ENCODE data around the gene PCTP. TPM values are rescaled to one million over a fixed set of nuclear protein-coding genes. Genes with fewer than 3 reads are reported as not detected.

Gene PCTP
- 1 to 10 TPM; 6.9 to 7.2 TPM for total RNA-seq

DNA sequence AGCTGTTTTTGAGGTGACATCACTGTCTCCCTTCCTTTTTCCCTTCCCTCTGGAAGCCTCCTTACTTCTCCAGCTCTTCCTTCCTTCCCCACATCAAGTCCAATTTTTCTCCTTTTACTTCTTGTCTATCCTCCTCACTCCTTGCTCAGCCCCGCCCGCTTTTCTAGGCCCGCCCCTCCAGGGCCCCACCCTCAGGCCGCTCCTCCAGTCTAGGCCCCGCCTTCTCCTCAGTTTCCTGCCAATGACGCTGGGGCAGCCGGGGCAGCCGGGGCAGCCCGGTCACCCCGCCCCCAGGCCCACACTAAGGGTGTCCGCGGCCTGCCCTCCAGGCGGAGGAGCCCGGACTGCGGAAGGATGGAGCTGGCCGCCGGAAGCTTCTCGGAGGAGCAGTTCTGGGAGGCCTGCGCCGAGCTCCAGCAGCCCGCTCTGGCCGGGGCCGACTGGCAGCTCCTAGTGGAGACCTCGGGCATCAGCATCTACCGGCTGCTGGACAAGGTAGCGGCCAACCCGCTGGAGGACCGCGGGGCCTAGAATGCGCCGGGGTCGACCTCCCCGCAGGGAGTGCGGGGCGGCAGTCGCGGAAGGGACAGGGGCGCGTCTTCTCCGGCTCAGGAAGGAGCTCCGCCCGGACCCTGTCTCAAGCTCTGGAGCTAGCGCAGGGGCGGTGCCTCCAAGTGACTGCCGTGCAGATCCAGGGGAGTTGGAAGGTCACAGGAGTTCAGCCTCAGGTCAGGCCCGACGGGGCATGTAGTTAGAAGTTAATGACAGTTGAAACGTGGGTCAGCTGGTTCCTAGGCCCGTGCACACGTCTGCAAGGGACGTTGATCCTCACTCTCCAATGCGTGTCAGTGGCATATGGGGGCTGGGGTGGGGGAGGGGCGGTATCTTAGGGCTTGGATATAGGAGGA, at the start of gene PCTP:
TSS of gene PCTP (plus strand) at position 302 of the 908 bp plus-strand sequence. CDS start at position 355, 53 bp downstream.
- CTCF ChIA-PET = interaction anchor here (0.7 to 2.9 kb wide), 4 partner anchors 10 to 15 kb away, joined by 3 to 30 read pairs (median 4); no protein-coding TSS in a partner anchor
- Mint-ChIP-seq H3K27me3 (peaks cover 32% of the 10 kb centered on the region), H3K36me3 (ENCODE audit: low read depth) (no peaks in the 10 kb centered on the region), H3K9me3 (no peaks in the 10 kb centered on the region), H3K4me1 (peaks cover 15% of the 10 kb centered on the region), H3K4me3 (peak within 1 kb of the TSS; percentile 76), H3K27ac (peak within 1 kb of the TSS; percentile 33)
- DNase-seq = peak; percentile 90
- POLR2A ChIA-PET = interaction anchor here (1.0 kb wide), 1 partner anchor 19 kb away, joined by 3 read pairs; no protein-coding TSS in a partner anchor

DNA sequence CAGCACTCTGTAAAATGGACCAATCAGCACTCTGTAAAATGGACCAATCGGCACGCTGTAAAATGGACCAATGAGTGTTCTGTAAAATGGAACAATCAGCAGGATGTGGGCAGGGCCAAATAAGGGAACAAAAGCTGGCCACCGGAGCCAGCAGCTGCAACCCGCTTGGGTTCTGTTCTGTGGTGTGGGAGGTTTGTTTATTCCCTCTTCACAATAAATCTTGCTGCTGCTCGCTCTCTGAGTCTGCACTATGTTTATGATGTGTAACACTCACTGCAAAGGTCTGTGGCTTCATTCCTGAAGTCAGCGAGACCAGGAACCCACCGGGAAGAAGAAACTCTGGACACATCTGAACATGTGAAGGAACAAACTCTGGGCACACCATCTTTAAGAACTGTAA, 48.7 kb upstream of the PCTP start:
- Mint-ChIP-seq H3K4me3 (no peak overlapping the region), H3K4me1 (no peaks in the 10 kb centered on the region), H3K9me3 (no peaks in the 10 kb centered on the region), H3K27me3 (peaks cover 22% of the 10 kb centered on the region), H3K27ac (no peak overlapping the region), H3K36me3 (ENCODE audit: low read depth) (no peaks in the 10 kb centered on the region)
- no peak for DNase-seq
- ChIA-PET CTCF (no interaction called here), POLR2A (no interaction called here)

DNA sequence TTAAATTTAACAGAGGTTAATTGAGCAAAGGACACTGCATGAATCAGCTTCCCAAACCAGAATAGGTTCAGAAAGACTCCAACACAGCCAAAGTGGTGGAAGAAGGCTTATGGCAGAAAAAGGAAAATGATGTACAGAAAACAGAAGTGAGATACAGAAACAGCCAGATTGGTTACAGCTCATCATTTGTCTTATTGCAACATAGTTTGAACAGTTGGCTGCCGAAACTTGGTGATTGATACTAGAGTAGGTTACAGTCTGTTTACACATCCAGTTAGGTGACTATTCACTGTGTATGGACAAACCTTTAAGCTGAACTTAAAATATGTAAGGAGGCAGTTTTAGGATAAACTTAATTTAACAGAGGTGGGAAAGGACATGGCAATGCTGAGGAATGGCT, 46.5 kb upstream of the PCTP start:
- Mint-ChIP-seq H3K9me3 (no peaks in the 10 kb centered on the region), H3K4me3 (no peak overlapping the region), H3K27ac (no peak overlapping the region), H3K36me3 (ENCODE audit: low read depth) (no peaks in the 10 kb centered on the region), H3K27me3 (peaks cover 25% of the 10 kb centered on the region), H3K4me1 (no peaks in the 10 kb centered on the region)
- CTCF ChIA-PET = interaction anchor here (1.0 to 1.2 kb wide), 2 partner anchors 13 to 178 kb away, joined by 3 to 4 read pairs; no protein-coding TSS in a partner anchor
- POLR2A ChIA-PET = no interaction called here
- DNase-seq = no peak

DNA sequence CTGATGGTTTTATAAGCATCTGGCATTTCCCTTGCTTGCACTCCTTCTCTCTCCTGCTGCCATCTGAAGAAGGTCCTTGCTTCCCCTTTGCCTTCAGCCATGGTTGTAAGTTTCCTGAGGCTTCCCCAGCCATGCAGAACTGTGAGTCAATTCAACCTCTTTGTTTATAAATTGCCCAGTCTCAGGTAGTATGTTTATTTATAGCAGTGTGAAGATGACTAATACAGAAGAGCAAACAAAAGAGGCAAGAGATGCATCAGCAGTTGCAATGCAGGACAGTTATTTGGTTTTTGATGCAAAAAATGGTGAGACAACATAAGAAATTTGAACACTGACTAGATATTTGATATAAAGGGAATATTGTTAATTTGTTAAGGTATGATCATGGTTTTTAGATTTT, 45.0 kb upstream of the PCTP start:
- Mint-ChIP-seq H3K36me3 (ENCODE audit: low read depth) (no peaks in the 10 kb centered on the region), H3K27ac (no peak overlapping the region), H3K4me1 (no peaks in the 10 kb centered on the region), H3K27me3 (peaks cover 24% of the 10 kb centered on the region), H3K4me3 (no peak overlapping the region), H3K9me3 (no peaks in the 10 kb centered on the region)
- POLR2A ChIA-PET = no interaction called here
- DNase-seq = no peak
- CTCF ChIA-PET = no interaction called here

DNA sequence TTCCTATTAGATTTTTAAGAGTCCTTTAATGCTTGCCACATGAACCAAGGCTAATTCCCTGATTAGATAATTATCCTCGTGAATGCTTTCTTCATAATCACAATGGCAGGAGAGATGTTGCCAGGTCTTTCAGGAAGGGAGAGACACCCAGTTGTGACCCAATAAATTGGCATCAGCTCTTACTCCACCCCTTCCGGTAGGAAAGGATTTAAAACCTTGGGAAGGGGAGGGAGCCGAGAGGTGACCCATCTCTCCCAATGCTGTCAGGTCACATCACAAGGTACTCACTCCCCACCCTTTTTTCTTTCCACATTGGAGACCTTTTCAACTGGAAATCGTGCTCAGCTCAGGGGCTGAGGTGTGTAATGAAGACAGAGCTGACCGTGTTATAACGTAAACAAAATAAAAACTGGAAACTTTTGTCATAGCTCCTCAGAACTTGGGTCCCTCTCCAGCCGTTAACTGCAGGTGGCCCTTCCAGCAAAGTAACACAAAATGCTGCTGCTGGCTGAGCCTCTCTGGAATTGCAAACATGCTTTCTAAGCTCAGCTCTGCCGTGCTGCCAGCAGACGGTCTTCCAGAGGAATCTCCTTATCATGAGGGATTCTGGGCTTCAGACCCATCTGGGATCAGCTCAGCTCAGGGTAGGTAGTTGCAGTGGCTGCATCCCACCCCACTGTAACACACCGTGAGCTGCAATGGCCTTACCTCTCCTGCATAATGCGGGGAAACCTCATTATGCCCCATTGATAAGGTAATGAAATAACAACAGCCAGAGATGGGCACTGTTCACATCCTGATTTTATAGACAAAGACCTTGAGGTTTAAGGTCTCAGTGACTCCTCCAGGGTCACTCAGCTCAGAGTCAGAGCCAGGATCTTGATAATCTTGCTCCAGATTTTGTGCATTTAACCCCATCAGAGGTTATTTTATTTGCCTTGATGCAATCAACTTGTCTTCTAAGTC, 43.8 kb upstream of the PCTP start:
- POLR2A ChIA-PET = no interaction called here
- H3K4me1 Mint-ChIP-seq = no peaks in the 10 kb centered on the region
- CTCF ChIA-PET = no interaction called here
- DNase-seq = no peak
- H3K9me3 Mint-ChIP-seq = no peaks in the 10 kb centered on the region
- no peaks in the 10 kb centered on the region for H3K36me3 Mint-ChIP-seq (ENCODE audit: low read depth)
- H3K27me3 Mint-ChIP-seq = peaks cover 20% of the 10 kb centered on the region
- no peak overlapping the region for H3K4me3 Mint-ChIP-seq
- no peak overlapping the region for H3K27ac Mint-ChIP-seq

DNA sequence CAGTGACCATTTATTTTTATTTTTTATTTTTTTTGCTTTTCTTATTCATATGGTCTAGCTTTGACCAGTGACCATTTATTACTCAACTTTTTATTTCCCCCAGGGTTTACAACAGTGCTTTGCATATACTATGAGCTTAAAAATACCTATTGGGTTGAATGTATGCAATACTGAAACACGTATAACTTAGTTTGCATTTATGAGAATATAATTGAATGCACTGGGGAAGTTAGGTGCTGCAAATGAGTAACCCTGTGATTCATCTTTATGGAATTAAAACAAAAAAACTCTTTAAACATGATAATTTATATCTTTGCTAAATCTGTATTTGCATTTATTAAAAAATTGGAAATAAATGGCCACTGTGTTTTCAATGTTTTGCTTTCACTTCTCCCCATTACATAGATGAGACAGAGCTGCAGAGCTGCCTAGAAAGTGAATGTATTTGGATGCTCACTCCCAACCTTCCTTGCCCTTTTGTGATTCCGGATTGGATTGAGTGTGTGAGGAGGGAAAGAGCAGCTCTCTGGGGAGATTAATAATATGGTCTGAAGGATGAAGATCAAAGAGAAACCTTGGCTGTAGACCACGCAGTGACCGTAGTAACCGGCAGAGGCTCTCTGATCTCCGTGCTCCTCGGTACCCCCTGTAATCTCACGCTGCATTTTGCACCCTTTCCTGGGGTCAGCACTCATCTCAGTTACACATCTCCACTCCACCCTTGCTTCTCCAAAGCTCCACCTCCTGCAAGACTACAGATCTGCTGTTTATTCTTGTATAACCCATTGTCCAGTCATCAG, 42.5 kb upstream of the PCTP start:
- H3K4me1 Mint-ChIP-seq = no peaks in the 10 kb centered on the region
- H3K27me3 Mint-ChIP-seq = peaks cover 20% of the 10 kb centered on the region
- H3K36me3 Mint-ChIP-seq (ENCODE audit: low read depth) = no peaks in the 10 kb centered on the region
- H3K9me3 Mint-ChIP-seq = no peaks in the 10 kb centered on the region
- CTCF ChIA-PET = interaction anchor here (1.3 kb wide), 1 partner anchor 10 kb away, joined by 3 read pairs; no protein-coding TSS in a partner anchor
- POLR2A ChIA-PET = no interaction called here
- no peak overlapping the region for H3K27ac Mint-ChIP-seq
- no peak overlapping the region for H3K4me3 Mint-ChIP-seq
- no peak for DNase-seq

DNA sequence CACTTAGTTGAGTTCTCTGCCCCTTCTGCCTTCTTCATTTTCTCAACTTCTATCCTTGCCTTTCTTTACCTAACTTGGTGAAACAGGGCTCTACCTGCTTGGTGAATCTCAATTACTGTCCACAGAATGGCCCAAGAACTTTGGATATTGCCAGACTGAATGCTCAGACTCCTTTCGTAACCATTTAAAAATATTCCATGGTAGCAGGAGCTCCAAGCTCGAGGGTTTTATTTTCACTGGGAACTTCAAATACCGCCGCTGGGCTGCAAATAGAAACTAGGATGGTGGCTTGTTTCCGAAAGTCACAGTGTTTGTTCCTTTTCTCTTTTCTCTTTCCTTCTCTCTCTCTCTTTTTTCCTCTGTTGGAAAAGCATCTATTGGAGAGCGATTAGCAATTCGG, 41.4 kb upstream of the PCTP start:
- Mint-ChIP-seq H3K27ac (no peak overlapping the region), H3K36me3 (ENCODE audit: low read depth) (no peaks in the 10 kb centered on the region), H3K4me3 (no peak overlapping the region), H3K4me1 (no peaks in the 10 kb centered on the region), H3K27me3 (peaks cover 13% of the 10 kb centered on the region), H3K9me3 (no peaks in the 10 kb centered on the region)
- ChIA-PET CTCF (interaction anchor here (1.3 kb wide), 1 partner anchor 9 kb away, joined by 3 read pairs; no protein-coding TSS in a partner anchor), POLR2A (no interaction called here)
- DNase-seq = no peak

DNA sequence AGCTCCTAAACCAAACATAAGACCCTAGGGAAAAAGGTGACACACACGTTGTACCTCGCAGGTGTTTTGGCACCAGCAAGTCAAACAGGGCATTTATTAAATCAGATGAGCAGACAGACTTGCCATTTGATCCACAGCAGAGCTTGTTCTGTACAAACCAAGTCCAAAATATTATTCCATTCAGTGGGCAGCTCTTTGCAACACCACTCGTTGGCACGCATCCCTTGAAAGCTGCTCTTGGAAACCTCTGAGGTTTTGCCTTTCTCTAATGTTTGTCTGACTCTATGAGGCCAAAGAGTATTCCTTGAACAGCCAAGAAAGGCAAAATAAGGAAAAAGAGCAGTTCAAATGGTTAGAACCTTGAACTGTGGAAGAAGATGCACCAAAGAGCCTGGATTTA, 40.9 kb upstream of the PCTP start:
- no peak overlapping the region for H3K27ac Mint-ChIP-seq
- H3K4me3 Mint-ChIP-seq = no peak overlapping the region
- H3K36me3 Mint-ChIP-seq (ENCODE audit: low read depth) = no peaks in the 10 kb centered on the region
- POLR2A ChIA-PET = no interaction called here
- CTCF ChIA-PET = no interaction called here
- no peak for DNase-seq
- peaks cover 11% of the 10 kb centered on the region for H3K27me3 Mint-ChIP-seq
- no peaks in the 10 kb centered on the region for H3K4me1 Mint-ChIP-seq
- H3K9me3 Mint-ChIP-seq = no peaks in the 10 kb centered on the region

DNA sequence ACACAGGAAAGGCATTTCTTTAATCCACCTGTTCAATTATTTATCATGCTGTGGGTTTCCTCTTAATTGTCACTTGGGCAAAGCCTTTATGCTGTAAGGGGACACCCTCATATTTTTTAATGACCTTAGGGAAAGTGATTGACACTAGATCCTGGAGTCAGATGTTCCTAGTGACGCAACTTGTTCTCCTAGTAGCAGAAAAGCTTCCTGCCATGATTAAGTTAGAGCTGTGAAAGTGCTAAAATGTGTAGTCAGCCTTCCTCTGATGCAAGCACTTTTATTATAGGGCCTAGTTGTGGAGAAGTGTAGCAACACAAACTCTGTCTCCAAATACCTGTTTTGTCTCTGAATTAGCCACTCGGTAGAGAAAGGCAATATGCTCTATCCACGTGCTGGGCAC, 40.4 kb upstream of the PCTP start:
- POLR2A ChIA-PET = no interaction called here
- CTCF ChIA-PET = no interaction called here
- no peak overlapping the region for H3K4me3 Mint-ChIP-seq
- H3K9me3 Mint-ChIP-seq = no peaks in the 10 kb centered on the region
- DNase-seq = no peak
- H3K36me3 Mint-ChIP-seq (ENCODE audit: low read depth) = no peaks in the 10 kb centered on the region
- H3K4me1 Mint-ChIP-seq = no peaks in the 10 kb centered on the region
- no peak overlapping the region for H3K27ac Mint-ChIP-seq
- peaks cover 11% of the 10 kb centered on the region for H3K27me3 Mint-ChIP-seq

DNA sequence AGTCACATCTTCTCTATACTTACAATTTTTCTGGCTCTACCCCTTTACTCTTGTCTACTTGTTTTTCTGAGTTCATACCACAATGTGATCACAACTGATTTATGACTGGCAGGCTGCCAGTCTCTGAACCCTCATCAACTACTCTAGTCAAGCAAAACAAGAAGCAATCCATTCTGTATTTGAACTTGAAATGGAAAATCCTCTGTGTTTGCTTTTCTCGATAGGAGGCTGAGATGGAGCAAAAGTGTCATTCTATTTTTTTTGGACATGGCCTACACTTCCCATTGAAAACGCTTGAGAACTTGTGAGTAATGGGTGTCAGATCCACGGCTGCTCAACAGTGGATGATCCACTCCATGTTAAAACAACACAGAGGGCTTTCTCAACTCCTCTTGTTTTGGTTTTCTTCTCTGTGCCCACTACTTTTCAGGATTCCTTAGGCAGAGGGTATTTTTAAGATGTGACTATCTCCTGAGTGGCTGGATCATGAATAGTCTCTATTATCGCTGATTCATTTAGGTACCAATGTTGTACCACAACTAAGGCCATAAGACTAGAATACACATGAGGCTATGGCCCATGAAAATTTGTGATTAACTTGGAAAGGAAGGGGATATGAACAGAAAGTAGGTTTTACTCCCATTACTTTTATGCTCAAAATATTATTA, 39.9 kb upstream of the PCTP start:
- Mint-ChIP-seq H3K4me1 (no peaks in the 10 kb centered on the region), H3K36me3 (ENCODE audit: low read depth) (no peaks in the 10 kb centered on the region), H3K9me3 (no peaks in the 10 kb centered on the region), H3K4me3 (no peak overlapping the region), H3K27me3 (peaks cover 8% of the 10 kb centered on the region), H3K27ac (no peak overlapping the region)
- no peak for DNase-seq
- ChIA-PET CTCF (no interaction called here), POLR2A (no interaction called here)

DNA sequence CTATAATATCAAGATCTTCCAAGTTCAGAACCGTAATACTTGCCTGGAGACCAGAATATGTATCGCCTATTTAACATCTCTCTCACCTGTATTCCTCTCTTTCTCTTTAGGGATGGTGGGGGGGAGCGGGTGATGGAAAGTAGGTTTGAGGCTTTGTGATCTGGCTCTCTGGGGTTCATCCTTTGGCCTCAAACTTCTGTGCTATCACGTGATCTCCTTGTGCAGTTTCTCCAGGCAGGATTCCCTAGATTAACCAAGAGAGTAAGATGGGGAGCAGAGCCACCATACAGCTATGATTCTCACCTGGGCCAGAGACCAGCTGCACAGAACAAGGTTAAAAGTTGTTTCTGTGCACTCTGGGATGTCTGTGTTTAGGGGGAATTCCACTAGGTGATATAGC, 33.4 kb upstream of the PCTP start:
- H3K4me3 Mint-ChIP-seq = no peak overlapping the region
- H3K4me1 Mint-ChIP-seq = no peaks in the 10 kb centered on the region
- H3K9me3 Mint-ChIP-seq = no peaks in the 10 kb centered on the region
- no peak for DNase-seq
- no peak overlapping the region for H3K27ac Mint-ChIP-seq
- no peaks in the 10 kb centered on the region for H3K36me3 Mint-ChIP-seq (ENCODE audit: low read depth)
- CTCF ChIA-PET = interaction anchor here (0.5 to 7.6 kb wide), 14 partner anchors 9 to 760 kb away, joined by 3 to 35 read pairs (median 4); no protein-coding TSS in a partner anchor
- peaks cover 10% of the 10 kb centered on the region for H3K27me3 Mint-ChIP-seq
- POLR2A ChIA-PET = interaction anchor here (1.2 kb wide), 2 partner anchors 190 to 193 kb away, joined by 3 read pairs; no protein-coding TSS in a partner anchor
